NCI-H2029 (cell line): Measurements from ENCODE around the gene UEVLD.

ENCODE experiments used
- DNase-seq: peaks from one replicate; lab custom pipeline; 2025; lab: John Stamatoyannopoulos, UW

The UEVLD gene

DNA sequence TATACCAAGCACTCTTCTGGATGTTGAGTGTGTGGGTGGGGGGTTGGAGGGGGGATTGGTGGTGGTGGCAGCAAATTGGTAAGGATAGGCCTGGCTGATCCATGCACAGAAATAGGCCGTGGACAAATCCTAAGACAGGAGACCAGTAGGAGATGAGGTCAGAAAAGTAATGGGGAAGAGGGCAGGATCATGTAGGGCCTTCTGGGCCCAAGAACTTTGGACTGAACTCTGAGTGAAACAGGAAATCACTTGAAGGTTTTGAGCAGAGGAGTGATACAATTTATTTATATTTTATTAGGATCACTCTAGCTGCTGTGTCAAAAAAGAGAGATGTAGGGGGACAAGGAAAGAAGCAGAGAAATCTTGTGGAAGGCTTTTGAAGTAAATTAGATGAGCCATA, 90.5 kb downstream of the UEVLD start:
- no peak for DNase-seq

DNA sequence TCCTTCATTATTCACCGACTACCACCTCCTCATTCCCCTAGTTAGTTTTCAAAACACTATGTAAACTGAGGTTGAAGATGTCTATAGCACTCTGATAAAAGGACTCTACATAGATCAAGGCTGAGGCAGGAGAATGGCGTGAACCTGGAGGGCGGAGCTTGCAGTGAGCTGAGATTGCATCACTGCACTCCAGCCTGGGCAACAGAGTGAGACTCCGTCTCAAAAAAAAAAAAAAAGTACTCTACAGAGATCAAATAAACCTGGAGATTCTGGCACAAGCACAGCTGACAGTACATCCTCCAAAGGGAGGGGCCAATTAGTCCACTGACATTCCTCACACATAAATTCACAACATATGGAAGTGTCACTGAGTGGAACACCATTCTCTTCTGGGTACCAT, 92.8 kb downstream of the UEVLD start:
- DNase-seq, result peak; percentile 26

GRCh38 chr11:18495271-18495670, 93.3 kb downstream of the UEVLD start:
- DNase-seq, result no peak

- DNase-seq, result no peak
Observed at GRCh38 chr11:18493310-18493709, 95.2 kb downstream of the UEVLD start.

DNA sequence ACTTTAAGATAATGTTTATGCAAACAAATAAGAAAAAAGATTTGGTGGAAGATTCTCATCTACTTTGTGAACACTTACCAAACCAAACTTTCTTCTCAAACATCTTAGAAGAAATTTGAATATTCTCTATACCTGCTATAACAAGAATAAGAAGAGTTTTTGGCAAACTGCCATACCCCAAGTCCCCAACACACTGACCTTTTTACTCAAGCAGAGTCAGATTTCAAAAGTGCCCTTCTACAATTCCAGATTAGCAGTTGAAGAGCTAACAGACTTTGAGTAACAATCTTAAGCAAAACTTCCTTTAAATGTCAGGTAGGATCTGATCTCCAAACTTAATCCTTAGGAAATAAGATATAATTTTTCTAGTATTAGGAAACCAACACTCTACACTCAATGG, 95.6 kb downstream of the UEVLD start:
- no peak for DNase-seq

DNA sequence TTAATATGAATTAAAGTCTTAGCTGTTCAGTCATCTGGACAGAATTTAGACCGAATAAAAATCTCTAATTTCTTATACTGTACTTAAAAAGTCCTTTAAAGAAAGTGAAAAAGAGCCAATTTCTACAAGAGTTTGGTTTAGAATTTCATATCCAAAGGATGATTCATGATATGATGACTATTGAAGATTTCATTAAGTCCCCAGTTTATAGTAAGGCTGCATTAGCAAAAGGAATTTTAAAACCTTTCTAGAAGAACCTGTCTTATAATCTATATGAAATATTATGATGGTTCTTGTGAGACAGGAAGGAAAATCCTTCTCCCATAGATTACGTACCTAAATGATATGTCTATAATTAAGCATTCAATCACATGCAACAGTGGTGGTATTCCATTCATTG, 96.6 kb downstream of the UEVLD start:
- no peak for DNase-seq

GRCh38 chr11:18490736-18491485, 97.6 kb downstream of the UEVLD start:
- no peak for DNase-seq

DNA sequence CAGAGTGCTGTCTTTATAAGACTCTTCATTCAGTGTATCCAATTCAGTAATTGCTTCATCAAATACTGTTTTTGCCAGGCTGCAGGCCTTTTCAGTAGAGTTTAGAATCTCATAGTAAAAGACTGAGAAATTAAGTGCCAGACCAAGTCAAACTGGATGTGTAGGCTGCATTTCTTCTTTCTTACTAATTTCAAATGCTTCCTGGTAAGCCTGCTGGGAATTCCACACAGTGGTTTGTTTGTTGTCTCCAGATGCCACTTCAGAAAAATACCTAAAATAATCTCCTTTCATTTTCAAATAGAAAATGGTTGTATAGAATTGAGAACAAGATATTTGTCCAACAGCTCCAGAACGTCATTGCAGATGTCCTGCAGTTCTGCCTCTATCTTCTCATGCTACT, 98.2 kb downstream of the UEVLD start:
- DNase-seq, result no peak

GRCh38 chr11:18485913-18486528, 102.5 kb downstream of the UEVLD start:
- DNase-seq, result no peak
